H1 (cell line): ENCODE data around the gene ALPP. TPM values are rescaled to one million over a fixed set of nuclear protein-coding genes. Genes with fewer than 3 reads are reported as not detected.
"Not testable (repeated sequence)": the region's sequence is repeated elsewhere in the genome, so short reads cannot be mapped to it uniquely, and the experiment has no call there.

Experiments
- CTCF ChIA-PET: fragments of 300-600 bp; sonication (Branson Sonifier 250); formaldehyde crosslinking; loops from one replicate; lab custom pipeline; 2021; ENCODE audit not compliant: partially characterized antibody; lab: Charles Lee
- POLR2A ChIA-PET: fragments of 300-600 bp; sonication (Branson Sonifier 250); formaldehyde crosslinking; loops from one replicate; lab custom pipeline; 2021; ENCODE audit warnings: inconsistent platforms; ENCODE audit not compliant: partially characterized antibody; lab: Charles Lee
- DNase-seq, 2 experiments: peaks; one replicate each; pipeline versions ENCODE4 v3.0.0 to v3.0.0-alpha.2; 2010 to 2022; ENCODE audit warnings: low spot score in 2 of 2, low read depth in 1 of 2, mixed read lengths in 1 of 2
- FAIRE-seq: peaks from 2 replicates; lab custom pipeline; 2011; peaks lifted over from hg19 to GRCh38; lab: Jason Lieb, UNC
- H2AFZ ChIP-seq: 2 replicates; pipeline ENCODE4 v1.8.1; 2012; ENCODE audit warnings: low read length, inconsistent platforms
- H2AK5ac ChIP-seq: 2 replicates; pipeline ENCODE4 v1.6.1; 2013; ENCODE audit warnings: low read depth, low read length
- H2BK120ac ChIP-seq: replicated peaks from 2 replicates; pipeline ENCODE3; 2013; ENCODE audit warnings: low read depth, low read length, inconsistent platforms
- H2BK12ac ChIP-seq: 2 replicates; pipeline ENCODE4 v1.6.1; 2013; ENCODE audit warnings: low read depth, low read length
- H2BK15ac ChIP-seq: 2 replicates; pipeline ENCODE4 v1.6.1; 2013; ENCODE audit warnings: low read length
- H2BK20ac ChIP-seq: 2 replicates; pipeline ENCODE4 v1.6.1; 2013; ENCODE audit warnings: low read length
- H2BK5ac ChIP-seq: 2 replicates; pipeline ENCODE4 v1.6.1; 2013; ENCODE audit warnings: low read depth, low read length
- H3K14ac ChIP-seq: 2 replicates; pipeline ENCODE4 v1.6.1; 2013; ENCODE audit warnings: inconsistent platforms; ENCODE audit not compliant: insufficient read length
- H3K18ac ChIP-seq: 2 replicates; pipeline ENCODE4 v1.6.1; 2013; ENCODE audit warnings: low read length; ENCODE audit errors: extremely low read depth
- H3K23ac ChIP-seq: 2 replicates; pipeline ENCODE4 v1.6.1; 2013; ENCODE audit warnings: inconsistent platforms; ENCODE audit not compliant: insufficient read length
- H3K23me2 ChIP-seq: 2 replicates; pipeline ENCODE4 v1.6.1; 2013; ENCODE audit warnings: low read depth, low read length
- H3K27ac ChIP-seq: 2 replicates; pipeline ENCODE4 v1.6.1; 2011; ENCODE audit warnings: low read depth, low read length, inconsistent platforms
- H3K27me3 ChIP-seq, 4 experiments: replicated peaks in 1 of 4; 1 replicate in 1 of 4; 2 replicates in 3 of 4; pipeline versions ENCODE4 v1.6.1 to v1.8.1; 2011 to 2013; ENCODE audit warnings: low read length in 3 of 4, mild to moderate bottlenecking in 3 of 4, inconsistent platforms in 2 of 4, mixed read lengths in 2 of 4, moderate library complexity in 1 of 4; ENCODE audit not compliant: control insufficient read depth in 3 of 4, insufficient read depth in 3 of 4; ENCODE audit errors: extremely low read depth in 1 of 4
- H3K36me3 ChIP-seq, 4 experiments: 2 replicates each; pipeline versions ENCODE4 v1.6.1 to v1.8.1; 2011 to 2013; ENCODE audit warnings: mild to moderate bottlenecking in 4 of 4, low read length in 3 of 4, moderate library complexity in 2 of 4, control low read depth in 1 of 4, inconsistent platforms in 1 of 4; ENCODE audit not compliant: insufficient read depth in 4 of 4, control insufficient read depth in 2 of 4
- H3K4ac ChIP-seq: replicated peaks from 2 replicates; pipeline ENCODE3; 2013; ENCODE audit warnings: low read length, low read depth, mixed read lengths, inconsistent platforms; ENCODE audit not compliant: insufficient read length
- H3K4me1 ChIP-seq, 4 experiments: replicated peaks in 1 of 4; 1 replicate in 1 of 4; 2 replicates in 3 of 4; pipeline versions ENCODE4 v1.6.1 to v1.8.1; 2011 to 2013; ENCODE audit warnings: low read length in 3 of 4, inconsistent platforms in 2 of 4, mixed read lengths in 1 of 4; ENCODE audit not compliant: insufficient read depth in 4 of 4, control insufficient read depth in 3 of 4
- H3K4me2 ChIP-seq, 2 experiments: 2 replicates each; pipeline versions ENCODE4 v1.6.1 to v1.8.1; 2011 to 2013; ENCODE audit warnings: low read depth in 2 of 2, low read length in 2 of 2, control low read depth in 1 of 2, inconsistent platforms in 1 of 2, mild to moderate bottlenecking in 1 of 2; ENCODE audit not compliant: insufficient read depth in 1 of 2
- H3K4me3 ChIP-seq, 4 experiments: fragments of 200-600, 300-600 bp in 1 of 4; sonication (generic), shearing (Covaris generic), sonication (Bioruptor Twin) in 1 of 4; 2 replicates each; pipeline versions ENCODE4 v1.5.1 to v1.8.1; 2011 to 2016; ENCODE audit warnings: low read length in 4 of 4, low read depth in 3 of 4, control low read depth in 2 of 4, inconsistent platforms in 2 of 4, mild to moderate bottlenecking in 2 of 4, mixed read lengths in 1 of 4, moderate library complexity in 1 of 4; ENCODE audit not compliant: insufficient read depth in 2 of 4; ENCODE audit errors: extremely low read depth in 1 of 4
- H3K56ac ChIP-seq: replicated peaks from 2 replicates; pipeline ENCODE3; 2013; ENCODE audit warnings: low read depth, mild to moderate bottlenecking, mixed read lengths, low read length, inconsistent platforms; ENCODE audit not compliant: insufficient read length
- H3K79me1 ChIP-seq: 2 replicates; pipeline ENCODE4 v1.6.1; 2013; ENCODE audit warnings: low read depth, low read length, control low read depth
- H3K79me2 ChIP-seq, 2 experiments: 2 replicates each; pipeline versions ENCODE4 v1.6.1 to v1.8.1; 2012 to 2013; ENCODE audit warnings: low read length in 2 of 2, mild to moderate bottlenecking in 2 of 2, inconsistent platforms in 1 of 2; ENCODE audit not compliant: insufficient read depth in 2 of 2, control insufficient read depth in 1 of 2
- H3K9ac ChIP-seq, 4 experiments: replicated peaks in 1 of 4; 1 replicate in 1 of 4; 2 replicates in 3 of 4; pipeline versions ENCODE4 v1.6.1 to v1.8.1; 2011 to 2013; ENCODE audit warnings: low read depth in 3 of 4, low read length in 3 of 4, control low read depth in 2 of 4, mild to moderate bottlenecking in 2 of 4, moderate library complexity in 2 of 4, inconsistent platforms in 1 of 4; ENCODE audit errors: extremely low read depth in 1 of 4
- H3K9me3 ChIP-seq, 2 experiments: 2 replicates each; pipeline versions ENCODE4 v1.6.1 to v1.8.1; 2012 to 2013; ENCODE audit warnings: mild to moderate bottlenecking in 2 of 2, moderate library complexity in 2 of 2, control low read depth in 1 of 2, inconsistent platforms in 1 of 2, low read depth in 1 of 2, low read length in 1 of 2, mixed read lengths in 1 of 2; ENCODE audit not compliant: insufficient read depth in 2 of 2
- H4K20me1 ChIP-seq, 2 experiments: replicated peaks in 1 of 2; 2 replicates each; pipeline versions ENCODE3 to v1.8.1; 2011 to 2013; ENCODE audit warnings: inconsistent platforms in 2 of 2, low read length in 2 of 2, mild to moderate bottlenecking in 1 of 2; ENCODE audit not compliant: insufficient read depth in 2 of 2, control insufficient read depth in 1 of 2
- H4K5ac ChIP-seq: 2 replicates; pipeline ENCODE4 v1.6.1; 2013; ENCODE audit warnings: low read length, low read depth, mixed read lengths, inconsistent platforms; ENCODE audit not compliant: insufficient read length
- H4K8ac ChIP-seq: 2 replicates; pipeline ENCODE4 v1.8.0; 2013; ENCODE audit warnings: mild to moderate bottlenecking, moderate library complexity, low read length, inconsistent platforms; ENCODE audit not compliant: insufficient read depth; ENCODE audit errors: extremely low read depth
- H4K91ac ChIP-seq: replicated peaks from 2 replicates; pipeline ENCODE3; 2013; ENCODE audit warnings: low read length, mixed read lengths, inconsistent platforms; ENCODE audit not compliant: insufficient read length
- WGBS, 2 experiments: shearing (Covaris generic) in 1 of 2; methylation state at CpG; one replicate each; pipeline versions ENCODE4 v1.1.6 to v1.1.7; 2013 to 2015; ENCODE audit warnings: low lambda C conversion rate in 2 of 2, mixed read lengths in 2 of 2, inconsistent platforms in 1 of 2, low coverage in 1 of 2, missing lambda C conversion rate in 1 of 2; ENCODE audit not compliant: insufficient replicate concordance in 2 of 2, insufficient coverage in 1 of 2, insufficient read length in 1 of 2; ENCODE audit errors: extremely low coverage in 1 of 2, missing lambda C conversion rate in 1 of 2; 5-methylcytosine and 5-hydroxymethylcytosine counted together
- long read RNA-seq, 2 experiments: library from RNA in 1 of 2; library from capped mRNA in 1 of 2; stranded (forward); transcript quantifications; one replicate each; pipeline ENCODE4 v2.0.0, GENCODE V29; 2021; ENCODE audit warnings: inconsistent platforms in 1 of 2
- polyA minus RNA-seq, 3 experiments: library from RNA; depleted of rRNA, polyadenylated mRNA; stranded (reverse); fragments of >200 nt; gene quantifications; 1 replicate in 2 of 3; 2 replicates in 1 of 3; pipeline ENCODE4 v1.2.3, GENCODE V29; 2011
- polyA plus RNA-seq, 7 experiments: library from polyadenylated mRNA; depleted of rRNA in 3 of 7; stranded (reverse) in 5 of 7; unstranded in 2 of 7; fragments of >200 nt in 5 of 7; fragments of 200-250 nt in 2 of 7; gene quantifications; 1 replicate in 5 of 7; 2 replicates in 1 of 7; 4 replicates in 1 of 7; pipeline versions ENCODE4 v1.2.1 to v1.2.3, GENCODE V29; 2011 to 2013; ENCODE audit warnings: missing spikeins in 2 of 7, mixed read lengths in 2 of 7
- total RNA-seq: library from RNA; stranded (reverse); fragmentation: NEBNext Ultra II Directional; extraction: Animal tissue kit (Norgen Biotek cat#: 25700); gene quantifications from 2 replicates; pipeline ENCODE4 v1.2.1, GENCODE V29; 2021

The ALPP gene
- total RNA-seq (0.15 TPM in 1 of 2 replicates, not detected in the other), polyA plus RNA-seq (2011; rRNA removed) (0.15 and 0.20 TPM in 2 replicates), polyA minus RNA-seq (2011; rRNA and poly(A)+ RNA removed) (0.06 and 0.07 TPM in 2 replicates)
- polyA plus RNA-seq (2011; cell fraction: cytosol; rRNA removed), result 0.06 TPM
- 0.19 TPM for polyA plus RNA-seq (2011; cell fraction: nucleus; rRNA removed)
- 0.28 to 0.85 TPM (median 0.65 TPM) in 4 replicates for polyA plus RNA-seq (2012, experiment 1 of 2)
- polyA plus RNA-seq (2012, experiment 2 of 2), result 0.07 TPM
- polyA plus RNA-seq (2013, experiment 1 of 2), result 0.12 TPM
- polyA plus RNA-seq (2013, experiment 2 of 2), result 0.06 TPM
- polyA minus RNA-seq (2011; cell fraction: cytosol; rRNA and poly(A)+ RNA removed), result not detected
- polyA minus RNA-seq (2011; cell fraction: nucleus; rRNA and poly(A)+ RNA removed), result not detected
- long read RNA-seq, experiment 1, result 0 reads
- long read RNA-seq, experiment 2, result 0 reads

DNA sequence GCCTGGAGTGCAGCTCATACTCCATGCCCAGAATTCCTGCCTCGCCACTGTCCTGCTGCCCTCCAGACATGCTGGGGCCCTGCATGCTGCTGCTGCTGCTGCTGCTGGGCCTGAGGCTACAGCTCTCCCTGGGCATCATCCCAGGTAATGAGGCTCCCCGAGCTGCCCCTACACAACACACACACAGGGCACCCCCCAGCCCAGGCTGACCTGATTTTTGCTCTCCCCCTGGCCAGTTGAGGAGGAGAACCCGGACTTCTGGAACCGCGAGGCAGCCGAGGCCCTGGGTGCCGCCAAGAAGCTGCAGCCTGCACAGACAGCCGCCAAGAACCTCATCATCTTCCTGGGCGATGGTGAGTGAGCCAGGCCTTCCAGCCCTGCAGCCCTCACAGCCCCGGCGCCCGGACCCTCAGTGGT is at the start of gene ALPP:
ALPP (plus strand) TSS at position 17 of the 417 bp plus-strand sequence; CDS start at position 69, 52 bp downstream.
- not testable (repeated sequence) for H3K4ac ChIP-seq, H3K27ac ChIP-seq, H3K9ac ChIP-seq, H3K23ac ChIP-seq, H3K79me2 ChIP-seq, H2BK12ac ChIP-seq, H3K14ac ChIP-seq, H3K36me3 ChIP-seq, H2BK5ac ChIP-seq, H2BK120ac ChIP-seq, H3K79me1 ChIP-seq, H3K4me2 ChIP-seq, H3K56ac ChIP-seq, DNase-seq, FAIRE-seq, H4K8ac ChIP-seq, H4K91ac ChIP-seq, H2BK15ac ChIP-seq, H3K23me2 ChIP-seq, H3K4me3 ChIP-seq, H4K20me1 ChIP-seq, H2BK20ac ChIP-seq, H3K9me3 ChIP-seq, H3K18ac ChIP-seq, H3K27me3 ChIP-seq, H2AK5ac ChIP-seq, H2AFZ ChIP-seq, H4K5ac ChIP-seq
- 89% methylated on average over 8 of the region's 12 CpGs; no CpG with 5 or more reads in 1 of the 2 experiments for WGBS, 2 experiments
- CTCF ChIA-PET, result interaction anchor here (0.9 to 8.3 kb wide), 6 partner anchors 13 to 98 kb away, joined by 3 to 88 read pairs (median 4); no protein-coding TSS in a partner anchor
- H3K4me1 ChIP-seq, result peaks cover 0 to 16% (median 5%) of the 10 kb centered on the region in 4 experiments; a peak in 6 of 7 replicates
- POLR2A ChIA-PET, result interaction anchor here (0.7 to 0.9 kb wide), 2 partner anchors 28 to 42 kb away, joined by 3 to 4 read pairs; partner anchors contain the start of gene ALPG
